Activated T-helper 1 cell treated with anti-CD3 and anti-CD28 coated beads, Interleukin-2, amount 50 U/mL, for 16 hours (primary cell): ENCODE results near the gene ZNF174.

Experiments
- DNase-seq, 2 donors: peaks; one replicate each; pipeline ENCODE4 v3.0.0-alpha.2; 2020; ENCODE audit warnings: low read depth in 1 of 2, low spot score in 1 of 2

ZNF174 gene

GRCh38 chr16:3400779-3401688 lies at the start of gene ZNF174, which contains the start of gene ZSCAN32:
Gene ZNF174, plus strand, starts transcription at chr16:3401215. Its CDS starts 790 bp downstream, at chr16:3402005.
Gene ZSCAN32, minus strand, starts transcription at chr16:3401004. Its CDS starts 3,447 bp downstream, at chr16:3397557.
- DNase-seq = peak; percentile 97

GRCh38 chr16:3355589-3355988 lies 45.4 kb upstream of the ZNF174 start, which contains the start of gene OR2C1:
Gene OR2C1, plus strand, starts transcription at chr16:3355889. Its CDS starts 52 bp downstream, at chr16:3355941.
- DNase-seq = no peak

GRCh38 chr16:3356118-3356517 lies 44.9 kb upstream of the ZNF174 start:
- no peak for DNase-seq

GRCh38 chr16:3358871-3359270 lies 42.1 kb upstream of the ZNF174 start:
- no peak for DNase-seq

GRCh38 chr16:3362931-3363330 lies 38.1 kb upstream of the ZNF174 start:
- DNase-seq = no peak

- no peak for DNase-seq
Observed at GRCh38 chr16:3363793-3364192, 37.2 kb upstream of the ZNF174 start.

- peak; percentile 53 to 78 for DNase-seq
Observed at GRCh38 chr16:3364774-3365427, 36.1 kb upstream of the ZNF174 start.

GRCh38 chr16:3369073-3369472 lies 31.9 kb upstream of the ZNF174 start:
- no peak for DNase-seq

GRCh38 chr16:3375680-3376079 lies 25.3 kb upstream of the ZNF174 start:
- DNase-seq = no peak

GRCh38 chr16:3377917-3378316 lies 23.1 kb upstream of the ZNF174 start:
- no peak for DNase-seq

- DNase-seq = no peak
Observed at GRCh38 chr16:3383045-3383448, 18.0 kb upstream of the ZNF174 start.

- DNase-seq = no peak
Observed at GRCh38 chr16:3388325-3388724, 12.7 kb upstream of the ZNF174 start.

GRCh38 chr16:3389663-3390338 lies 11.2 kb upstream of the ZNF174 start:
- no peak for DNase-seq

- DNase-seq = no peak
Observed at GRCh38 chr16:3400446-3400778, 603 bp upstream of the ZNF174 start.

- DNase-seq = no peak
Observed at GRCh38 chr16:3401719-3402397, 843 bp downstream of the ZNF174 start.

- DNase-seq = no peak
Observed at GRCh38 chr16:3408561-3409197, 7.7 kb downstream of the ZNF174 start.

GRCh38 chr16:3413730-3414379 lies 12.8 kb downstream of the ZNF174 start:
- DNase-seq = no peak

GRCh38 chr16:3431779-3432219 lies 30.8 kb downstream of the ZNF174 start:
- peak; percentile 6 to 32 for DNase-seq

- DNase-seq = no peak
Observed at GRCh38 chr16:3434373-3434772, 33.4 kb downstream of the ZNF174 start.

GRCh38 chr16:3439637-3440036 lies 38.6 kb downstream of the ZNF174 start:
- DNase-seq = no peak
